GM12874 (cell line): ENCODE measurements around the gene KAT6B.

Source experiments
- CTCF ChIP-seq: IDR thresholded peaks from 2 replicates; pipeline ENCODE4 v1.5.1; 2011; ENCODE audit warnings: low read depth, mild to moderate bottlenecking, control low read depth, low read length, moderate library complexity; ENCODE audit not compliant: insufficient read depth

Gene KAT6B

GRCh38 chr10:74816824-74817498 is 9.4 kb upstream of the KAT6B start:
- no peak for TF ChIP-seq CTCF

GRCh38 chr10:74821501-74821900 is 4.9 kb upstream of the KAT6B start:
- no peak for TF ChIP-seq CTCF

- no peak for TF ChIP-seq CTCF
These were observed 4.3 kb upstream of the KAT6B start for GRCh38 chr10:74822101-74822500.

- no peak for TF ChIP-seq CTCF
These were observed 3.8 kb upstream of the KAT6B start for GRCh38 chr10:74822521-74823089.

- TF ChIP-seq CTCF: no peak
These were observed 2.6 kb upstream of the KAT6B start for GRCh38 chr10:74823791-74824183.

GRCh38 chr10:74824184-74824899 is 2.1 kb upstream of the KAT6B start:
- no peak for TF ChIP-seq CTCF

GRCh38 chr10:74824900-74825370 is 1.5 kb upstream of the KAT6B start:
- no peak for TF ChIP-seq CTCF
